IPS-NIHi7 (cell line): ENCODE data around the gene MBTD1.
"Not testable (repeated sequence)": the region's sequence is repeated elsewhere in the genome, so short reads cannot be mapped to it uniquely, and the experiment has no call there.

Experiments used
- DNase-seq: peaks from one replicate; pipeline ENCODE4 v3.0.0; 2012; ENCODE audit warnings: mixed read lengths; ENCODE audit errors: extremely low spot score

MBTD1 gene

GRCh38 chr17:51189162-51189561, 70.7 kb downstream of the MBTD1 start:
- no peak for DNase-seq

GRCh38 chr17:51188271-51188833, 71.5 kb downstream of the MBTD1 start:
- DNase-seq = no peak

- peak; percentile 13 for DNase-seq
These were observed 74.0 kb downstream of the MBTD1 start for GRCh38 chr17:51185763-51186332.

- no peak for DNase-seq
These were observed 75.7 kb downstream of the MBTD1 start for GRCh38 chr17:51184124-51184523.

GRCh38 chr17:51180486-51180885, 79.4 kb downstream of the MBTD1 start:
- DNase-seq = no peak

GRCh38 chr17:51172030-51172429, 87.8 kb downstream of the MBTD1 start:
- not testable (repeated sequence) for DNase-seq

- no peak for DNase-seq
These were observed 89.1 kb downstream of the MBTD1 start for GRCh38 chr17:51170736-51171135.

GRCh38 chr17:51169340-51169739, 90.5 kb downstream of the MBTD1 start:
- no peak for DNase-seq

- DNase-seq = peak; percentile 87
These were observed 92.6 kb downstream of the MBTD1 start for GRCh38 chr17:51166987-51167931.

- peak; percentile 97 for DNase-seq
These were observed 93.5 kb downstream of the MBTD1 start, which contains the start of gene NME2 for GRCh38 chr17:51166198-51166986. NME2 (plus strand) TSS chr17:51166411; CDS start chr17:51166831, 420 bp downstream.

- peak; percentile 58 for DNase-seq
These were observed 94.1 kb downstream of the MBTD1 start for GRCh38 chr17:51165680-51166197.

GRCh38 chr17:51164911-51165679, 94.8 kb downstream of the MBTD1 start:
- peak; percentile 24 for DNase-seq

GRCh38 chr17:51161541-51161940, 98.3 kb downstream of the MBTD1 start:
- DNase-seq = no peak

- DNase-seq = no peak
These were observed 100.2 kb downstream of the MBTD1 start for GRCh38 chr17:51159604-51160003.

- no peak for DNase-seq
These were observed 104.4 kb downstream of the MBTD1 start for GRCh38 chr17:51155416-51155815.

GRCh38 chr17:51154176-51154575, 105.7 kb downstream of the MBTD1 start:
- no peak for DNase-seq

GRCh38 chr17:51153210-51154072, 106.4 kb downstream of the MBTD1 start, which contains the start of gene NME1:
NME1 (plus strand) TSS chr17:51153559; CDS start chr17:51155655, 2,096 bp downstream.
- DNase-seq = peak; percentile 96

- DNase-seq = no peak
These were observed 107.1 kb downstream of the MBTD1 start for GRCh38 chr17:51152766-51153209.

GRCh38 chr17:51150932-51151331, 108.9 kb downstream of the MBTD1 start:
- no peak for DNase-seq

- no peak for DNase-seq
These were observed 110.7 kb downstream of the MBTD1 start for GRCh38 chr17:51149163-51149562.
